Ovary (tissue), 3 donors: Measurements from ENCODE around the gene ATP2B2.

Experiments used
- CTCF ChIP-seq, 3 donors: fragments of 450-650 bp in 2 of 3; fragments of 200-600 bp in 1 of 3; IDR thresholded peaks; one replicate each; pipeline versions ENCODE4 v1.5.1 to v1.8.0; 2016 to 2022; ENCODE audit warnings: antibody characterized with exemption in 3 of 3, mild to moderate bottlenecking in 1 of 3
- EP300 ChIP-seq: sonication (generic); formaldehyde crosslinking; IDR thresholded peaks from one replicate; pipeline ENCODE4 v1.6.1; 2017; ENCODE audit warnings: antibody characterized with exemption
- POLR2A ChIP-seq: fragments of 450-650 bp; IDR thresholded peaks from one replicate; pipeline ENCODE4 v1.6.1; 2017; ENCODE audit warnings: antibody characterized with exemption, mild to moderate bottlenecking, moderate library complexity
- donor health status: DM: no; HTN: no; CAD: no.

- TF ChIP-seq CTCF (IDR thresholded peaks at IDR 0.05) (no peak), POLR2A (no peak), EP300 (no peak)
Observed at GRCh38 chr3:10547841-10548783, 42.7 kb upstream of the ATP2B2 start.
